ENCODE data around the gene ZFC3H1.

GRCh38 chr12:71666259-71666658, 2.6 kb upstream of the ZFC3H1 start:
- no peak for TF ChIP-seq POLR2AphosphoS5 (IDR thresholded peaks at IDR 0.05; ENCODE audit: low read depth, low read length)
- no peak for TF ChIP-seq POLR2A (IDR thresholded peaks at IDR 0.05; ENCODE audit: low read depth, low read length)
- TF ChIP-seq TAF1 (IDR thresholded peaks at IDR 0.05; ENCODE audit: borderline replicate concordance, low read depth, low read length) = no peak
